HepG2 (cell line): ENCODE results near the gene GDI1. TPM values are rescaled to one million over a fixed set of nuclear protein-coding genes. Genes with fewer than 3 reads are reported as not detected.

Source experiments
- ATAD3A ChIP-seq: sonication (generic); formaldehyde crosslinking; IDR thresholded peaks from 2 replicates; pipeline ENCODE4 v1.4.0; 2020; ENCODE audit warnings: missing genetic modification reagents
- BRD4 ChIP-seq: sonication (generic); formaldehyde crosslinking; IDR thresholded peaks from 2 replicates; pipeline ENCODE4 v1.4.0; 2020; ENCODE audit warnings: missing genetic modification reagents
- ELF4 ChIP-seq: sonication (generic); formaldehyde crosslinking; IDR thresholded peaks from 2 replicates; pipeline ENCODE4 v1.5.0; 2020; ENCODE audit warnings: missing genetic modification reagents, mild to moderate bottlenecking, moderate library complexity, borderline replicate concordance
- GMEB2 ChIP-seq: IDR thresholded peaks from 2 replicates; pipeline ENCODE4 v1.6.1; 2016; ENCODE audit warnings: missing biosample characterization, missing genetic modification reagents, low read depth
- ISX ChIP-seq: sonication (generic); formaldehyde crosslinking; conservative IDR thresholded peaks from 2 replicates; pipeline ENCODE4 v1.5.0; 2020; ENCODE audit warnings: missing genetic modification reagents
- RBFOX2 ChIP-seq: fragments of 200-400 bp; formaldehyde crosslinking; IDR thresholded peaks from 2 replicates; pipeline ENCODE4 v1.6.1; 2017; ENCODE audit warnings: low read depth, mild to moderate bottlenecking, low read length
- RXRB ChIP-seq: IDR thresholded peaks from 2 replicates; pipeline ENCODE4 v1.6.1; 2016; ENCODE audit warnings: borderline replicate concordance, missing genetic modification reagents, missing compliant biosample characterization
- SPEN ChIP-seq: sonication (generic); formaldehyde crosslinking; IDR thresholded peaks from 2 replicates; pipeline ENCODE4 v1.5.1; 2020; ENCODE audit warnings: low read depth, mild to moderate bottlenecking, missing genetic modification reagents
- XBP1 ChIP-seq: sonication (generic); formaldehyde crosslinking; IDR thresholded peaks from 2 replicates; pipeline ENCODE4 v1.5.0; 2020; ENCODE audit warnings: missing genetic modification reagents
- ZBTB7A ChIP-seq: sonication (generic); formaldehyde crosslinking; IDR thresholded peaks from 2 replicates; pipeline ENCODE4 v1.8.0; 2022; ENCODE audit warnings: mild to moderate bottlenecking, missing genetic modification reagents
- ZMYM4 ChIP-seq: sonication (generic); formaldehyde crosslinking; IDR thresholded peaks from 2 replicates; pipeline ENCODE4 v1.8.1; 2023; ENCODE audit warnings: mild to moderate bottlenecking, missing genetic modification reagents
- ZNF557 ChIP-seq: sonication (generic); formaldehyde crosslinking; IDR thresholded peaks from 2 replicates; pipeline ENCODE4 v1.4.0; 2020; ENCODE audit warnings: missing genetic modification reagents
- ZNF567 ChIP-seq: sonication (generic); formaldehyde crosslinking; IDR thresholded peaks from 2 replicates; pipeline ENCODE4 v1.8.1; 2023; ENCODE audit warnings: mild to moderate bottlenecking, missing genetic modification reagents, borderline replicate concordance
- ZNF574 ChIP-seq: sonication (generic); formaldehyde crosslinking; IDR thresholded peaks from 2 replicates; pipeline ENCODE4 v1.4.0; 2020; ENCODE audit warnings: missing genetic modification reagents
- polyA plus RNA-seq, 8 experiments: library from polyadenylated mRNA; depleted of rRNA in 3 of 8; stranded (reverse) in 7 of 8; unstranded in 1 of 8; fragments of >200 nt; fragmentation: Illumina TruSeq in 4 of 8; extraction: Trizol in 4 of 8; gene quantifications; 2 replicates each; pipeline versions ENCODE4 v1.2.1 to v1.2.3, GENCODE V29; 2011 to 2016; ENCODE audit warnings: low read depth in 4 of 8, missing spikeins in 1 of 8, mixed read lengths in 1 of 8; ENCODE audit not compliant: insufficient read depth in 1 of 8
- total RNA-seq, 5 experiments: library from RNA; depleted of rRNA; stranded (reverse); fragments of >200 nt; fragmentation: Illumina TruSeq; extraction: Trizol; gene quantifications; 2 replicates each; pipeline ENCODE4 v1.2.3, GENCODE V29; 2016; ENCODE audit warnings: low read depth in 1 of 5
- TF ChIP-seq, protein P1 (sequence below): IDR thresholded peaks from 2 replicates; pipeline ENCODE4 v1.6.1; 2016; ENCODE audit warnings: mild to moderate bottlenecking
- TF ChIP-seq, protein P2 (sequence below): sonication (generic); IDR thresholded peaks from 2 replicates; pipeline ENCODE4 v1.6.1; 2016; ENCODE audit warnings: low read depth, borderline replicate concordance
- TF ChIP-seq, protein P3 (sequence below): sonication (generic); formaldehyde crosslinking; IDR thresholded peaks from 2 replicates; pipeline ENCODE4 v1.8.1; 2023; ENCODE audit warnings: mild to moderate bottlenecking, missing genetic modification reagents

GDI1 gene
- total and polyA plus RNA-seq, 2 of the 13 experiments (the other 11 are each of a cell fraction or from before 2014, with no cell fraction given), result 17.4 to 105 TPM

DNA sequence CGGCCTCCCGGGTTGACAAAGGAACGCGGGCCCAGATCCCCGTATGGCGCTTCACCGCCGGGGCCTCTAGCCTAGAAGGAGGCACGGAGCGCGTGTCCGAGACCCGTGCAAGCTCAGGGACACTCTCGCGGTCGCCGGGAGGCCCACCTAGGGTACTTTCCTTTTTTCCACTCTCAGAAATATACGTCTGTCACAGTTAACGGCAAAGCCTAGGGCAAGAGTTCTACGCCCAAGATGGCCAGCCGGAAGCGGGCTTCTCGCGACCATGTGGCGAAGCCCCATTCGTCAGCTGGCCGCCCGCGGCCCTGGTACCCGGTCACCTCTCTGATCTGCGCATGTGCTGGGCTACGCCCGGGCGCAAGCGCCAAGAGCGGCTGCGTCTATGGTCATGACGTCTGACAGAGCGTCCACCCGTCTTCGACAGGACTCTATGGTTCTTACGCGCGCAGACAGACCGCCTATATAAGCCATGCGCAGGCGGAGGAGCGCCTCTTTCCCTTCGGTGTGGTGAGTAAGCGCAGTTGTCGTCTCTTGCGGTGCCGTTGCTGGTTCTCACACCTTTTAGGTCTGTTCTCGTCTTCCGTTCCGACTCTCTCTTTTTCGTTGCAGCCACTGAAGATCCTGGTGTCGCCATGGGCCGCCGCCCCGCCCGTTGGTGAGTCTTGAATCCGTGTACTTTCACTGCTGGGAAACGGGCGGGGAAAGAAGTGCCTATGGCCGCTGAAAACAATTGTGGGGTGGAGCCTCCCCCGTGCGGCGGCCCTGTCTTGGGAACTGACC lies 38.9 kb upstream of the GDI1 start, which contains the start of gene RPL10 (continued):
- TF ChIP-seq, protein P1, sequence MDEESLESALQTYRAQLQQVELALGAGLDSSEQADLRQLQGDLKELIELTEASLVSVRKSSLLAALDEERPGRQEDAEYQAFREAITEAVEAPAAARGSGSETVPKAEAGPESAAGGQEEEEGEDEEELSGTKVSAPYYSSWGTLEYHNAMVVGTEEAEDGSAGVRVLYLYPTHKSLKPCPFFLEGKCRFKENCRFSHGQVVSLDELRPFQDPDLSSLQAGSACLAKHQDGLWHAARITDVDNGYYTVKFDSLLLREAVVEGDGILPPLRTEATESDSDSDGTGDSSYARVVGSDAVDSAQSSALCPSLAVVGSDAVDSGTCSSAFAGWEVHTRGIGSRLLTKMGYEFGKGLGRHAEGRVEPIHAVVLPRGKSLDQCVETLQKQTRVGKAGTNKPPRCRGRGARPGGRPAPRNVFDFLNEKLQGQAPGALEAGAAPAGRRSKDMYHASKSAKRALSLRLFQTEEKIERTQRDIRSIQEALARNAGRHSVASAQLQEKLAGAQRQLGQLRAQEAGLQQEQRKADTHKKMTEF (CRISPR knock-in tag), result peak; percentile 12; the same call in 1 of the 2 replicates
- TF ChIP-seq, protein P2, sequence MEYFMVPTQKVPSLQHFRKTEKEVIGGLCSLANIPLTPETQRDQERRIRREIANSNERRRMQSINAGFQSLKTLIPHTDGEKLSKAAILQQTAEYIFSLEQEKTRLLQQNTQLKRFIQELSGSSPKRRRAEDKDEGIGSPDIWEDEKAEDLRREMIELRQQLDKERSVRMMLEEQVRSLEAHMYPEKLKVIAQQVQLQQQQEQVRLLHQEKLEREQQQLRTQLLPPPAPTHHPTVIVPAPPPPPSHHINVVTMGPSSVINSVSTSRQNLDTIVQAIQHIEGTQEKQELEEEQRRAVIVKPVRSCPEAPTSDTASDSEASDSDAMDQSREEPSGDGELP, result peak; percentile 79; the same call in 1 of the 2 replicates
- TF ChIP-seq ZMYM4 (CRISPR knock-in tag) (peak; percentile 33; the same call in 1 of the 2 replicates), ZNF557 (0 out of 2 replicates have a peak, but pooled peaks have one; percentile 43), SPEN (CRISPR knock-in tag) (peak; percentile 70), ZNF574 (CRISPR knock-in tag) (peak; percentile 99), ZNF567 (CRISPR knock-in tag) (no peak), GMEB2 (CRISPR knock-in tag) (peak; percentile 70), ISX (CRISPR knock-in tag) (no peak), ATAD3A (CRISPR knock-in tag) (no peak), RBFOX2 (peak; percentile 84), BRD4 (CRISPR knock-in tag) (no peak; the same call in 1 of the 2 replicates), ELF4 (CRISPR knock-in tag) (peak; percentile 47; the same call in 1 of the 2 replicates), RXRB (CRISPR knock-in tag) (peak; percentile 49; the same call in 1 of the 2 replicates), XBP1 (CRISPR knock-in tag) (peak; percentile 92; the same call in 1 of the 2 replicates), ZBTB7A (0 out of 2 replicates have a peak, but pooled peaks have one; percentile 37)
- TF ChIP-seq, protein P3, sequence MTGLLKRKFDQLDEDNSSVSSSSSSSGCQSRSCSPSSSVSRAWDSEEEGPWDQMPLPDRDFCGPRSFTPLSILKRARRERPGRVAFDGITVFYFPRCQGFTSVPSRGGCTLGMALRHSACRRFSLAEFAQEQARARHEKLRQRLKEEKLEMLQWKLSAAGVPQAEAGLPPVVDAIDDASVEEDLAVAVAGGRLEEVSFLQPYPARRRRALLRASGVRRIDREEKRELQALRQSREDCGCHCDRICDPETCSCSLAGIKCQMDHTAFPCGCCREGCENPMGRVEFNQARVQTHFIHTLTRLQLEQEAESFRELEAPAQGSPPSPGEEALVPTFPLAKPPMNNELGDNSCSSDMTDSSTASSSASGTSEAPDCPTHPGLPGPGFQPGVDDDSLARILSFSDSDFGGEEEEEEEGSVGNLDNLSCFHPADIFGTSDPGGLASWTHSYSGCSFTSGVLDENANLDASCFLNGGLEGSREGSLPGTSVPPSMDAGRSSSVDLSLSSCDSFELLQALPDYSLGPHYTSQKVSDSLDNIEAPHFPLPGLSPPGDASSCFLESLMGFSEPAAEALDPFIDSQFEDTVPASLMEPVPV (CRISPR knock-in tag), result 0 out of 2 replicates have a peak, but pooled peaks have one; percentile 15
